Neuronal stem cell (in vitro differentiated cells): ENCODE results near the gene HSP90AB1.

Experiments used
- DNase-seq: peaks from one replicate; pipeline ENCODE4 v3.0.0-alpha.2; 2013; ENCODE audit warnings: low spot score
- H2AFZ ChIP-seq: one replicate; pipeline ENCODE4 v1.6.1; 2013; ENCODE audit warnings: mild to moderate bottlenecking, low read length, inconsistent platforms
- H2AK5ac ChIP-seq: 2 replicates; pipeline ENCODE4 v1.6.1; 2013; ENCODE audit warnings: low read depth, mild to moderate bottlenecking, inconsistent platforms, low read length, moderate library complexity, mixed read lengths
- H2BK120ac ChIP-seq: 2 replicates; pipeline ENCODE4 v1.6.1; 2013; ENCODE audit warnings: low read depth, mild to moderate bottlenecking, inconsistent platforms, low read length, moderate library complexity, mixed read lengths
- H2BK12ac ChIP-seq: one replicate; pipeline ENCODE4 v1.6.1; 2013; ENCODE audit warnings: low read length, inconsistent platforms
- H2BK15ac ChIP-seq: 2 replicates; pipeline ENCODE4 v1.6.1; 2013; ENCODE audit warnings: mild to moderate bottlenecking, low read length, inconsistent platforms, mixed read lengths
- H2BK5ac ChIP-seq: one replicate; pipeline ENCODE4 v1.6.1; 2013; ENCODE audit warnings: inconsistent platforms, mild to moderate bottlenecking, low read length, moderate library complexity
- H3K14ac ChIP-seq: one replicate; pipeline ENCODE4 v1.6.1; 2013; ENCODE audit warnings: low read length, inconsistent platforms
- H3K18ac ChIP-seq: 2 replicates; pipeline ENCODE4 v1.6.1; 2013; ENCODE audit warnings: low read length, inconsistent platforms
- H3K23ac ChIP-seq: 2 replicates; pipeline ENCODE4 v1.6.1; 2013; ENCODE audit warnings: low read depth, mild to moderate bottlenecking, mixed read lengths, low read length, inconsistent platforms; ENCODE audit not compliant: poor library complexity
- H3K27ac ChIP-seq: replicated peaks from 3 replicates; pipeline ENCODE4 v1.5.1; 2013; ENCODE audit warnings: low read length, inconsistent platforms
- H3K27me3 ChIP-seq, 3 experiments: 2 replicates each; pipeline ENCODE4 v1.6.1; 2013; ENCODE audit warnings: low read length in 3 of 3, mild to moderate bottlenecking in 2 of 3, inconsistent platforms in 1 of 3, low read depth in 1 of 3, mixed read lengths in 1 of 3, moderate library complexity in 1 of 3; ENCODE audit not compliant: control insufficient read depth in 3 of 3, insufficient read depth in 3 of 3
- H3K36me3 ChIP-seq, 2 donors: replicated peaks in 1 of 2; 2 replicates each; pipeline ENCODE4 v1.6.1; 2013; ENCODE audit warnings: low read length in 2 of 2; ENCODE audit not compliant: control insufficient read depth in 2 of 2, insufficient read depth in 2 of 2
- H3K4ac ChIP-seq: 2 replicates; pipeline ENCODE4 v1.6.1; 2013; ENCODE audit warnings: inconsistent platforms, mild to moderate bottlenecking, low read length, moderate library complexity
- H3K4me1 ChIP-seq, 2 donors: 1 replicate in 1 of 2; 2 replicates in 1 of 2; pipeline ENCODE4 v1.6.1; 2013; ENCODE audit warnings: low read length in 2 of 2, low read depth in 1 of 2; ENCODE audit not compliant: control insufficient read depth in 2 of 2, insufficient read depth in 1 of 2
- H3K4me2 ChIP-seq: one replicate; pipeline ENCODE4 v1.6.1; 2013; ENCODE audit warnings: mild to moderate bottlenecking, low read length, inconsistent platforms; ENCODE audit not compliant: insufficient read depth, poor library complexity, severe bottlenecking
- H3K4me3 ChIP-seq, 2 donors: 2 replicates each; pipeline ENCODE4 v1.5.1; 2013; ENCODE audit warnings: low read length in 2 of 2, mild to moderate bottlenecking in 2 of 2, inconsistent platforms in 1 of 2, moderate library complexity in 1 of 2
- H3K79me1 ChIP-seq: one replicate; pipeline ENCODE4 v1.6.1; 2013; ENCODE audit warnings: low read depth, mild to moderate bottlenecking, inconsistent platforms, low read length, moderate library complexity
- H3K9ac ChIP-seq: one replicate; pipeline ENCODE4 v1.6.1; 2013; ENCODE audit warnings: mild to moderate bottlenecking, low read depth, low read length, inconsistent platforms; ENCODE audit not compliant: poor library complexity
- H3K9me3 ChIP-seq, 2 donors: replicated peaks in 1 of 2; 2 replicates each; pipeline versions ENCODE3 to v1.6.1; 2013; ENCODE audit warnings: low read length in 2 of 2, mild to moderate bottlenecking in 2 of 2, inconsistent platforms in 1 of 2, low read depth in 1 of 2, mixed read lengths in 1 of 2, moderate library complexity in 1 of 2; ENCODE audit not compliant: control insufficient read depth in 2 of 2, insufficient read depth in 1 of 2
- H4K8ac ChIP-seq: one replicate; pipeline ENCODE4 v1.6.1; 2013; ENCODE audit warnings: low read depth, mild to moderate bottlenecking, inconsistent platforms, low read length, moderate library complexity
- H4K91ac ChIP-seq: one replicate; pipeline ENCODE4 v1.6.1; 2013; ENCODE audit warnings: low read length, low read depth, mild to moderate bottlenecking, inconsistent platforms; ENCODE audit not compliant: poor library complexity
- WGBS, 2 donors: extraction: QIAGEN DNeasy Blood & Tissue Kit; methylation state at CpG; one replicate each; pipeline ENCODE4 v1.1.7; 2013; ENCODE audit warnings: missing lambda C conversion rate in 2 of 2, mixed read lengths in 1 of 2; ENCODE audit not compliant: insufficient read length in 2 of 2, insufficient replicate concordance in 1 of 2; ENCODE audit errors: extremely low coverage in 2 of 2; 5-methylcytosine and 5-hydroxymethylcytosine counted together

Gene HSP90AB1

DNA sequence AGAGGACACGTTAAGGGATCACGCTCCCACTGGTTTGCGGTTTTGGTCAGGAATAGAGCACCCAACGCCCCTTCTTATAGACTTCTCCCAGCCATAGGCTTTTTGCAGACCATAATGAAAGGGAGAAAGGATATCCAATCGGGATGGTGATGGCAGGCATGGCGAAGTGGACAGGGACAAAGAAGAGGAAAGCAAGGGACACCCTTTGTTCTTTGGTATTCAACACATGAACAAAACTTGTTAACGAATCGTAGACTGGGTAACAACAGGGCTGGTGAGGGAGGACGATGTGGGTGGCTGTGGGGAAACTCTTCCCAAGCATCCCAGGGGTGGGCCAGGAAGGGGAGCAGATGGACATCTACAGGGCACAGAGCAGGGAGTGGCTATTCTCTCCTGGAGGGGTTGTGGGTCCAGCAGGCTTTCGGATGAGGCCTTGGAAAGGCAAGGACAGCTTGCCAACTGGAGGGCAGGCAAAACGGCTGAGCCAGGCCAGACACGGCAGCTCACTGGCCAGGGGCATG is 1.4 kb upstream of the HSP90AB1 start:
- no CpG with 5 or more reads among the region's 12 CpGs for WGBS, 2 donors
- Histone ChIP-seq H3K18ac (peak overlapping the region; percentile 96), H3K4me1 (peaks cover 15 to 21% of the 10 kb centered on the region in 2 donors), H4K91ac (no peak overlapping the region), H3K4me3 (peak overlapping the region in 1 of 2 donors; percentile 72), H3K23ac (peak overlapping the region; percentile 6), H2AFZ (peak overlapping the region; percentile 95), H3K14ac (no peak overlapping the region), H3K27me3 (no peaks in the 10 kb centered on the region), H2BK12ac (peak overlapping the region; percentile 95), H3K4me2 (peak overlapping the region; percentile 79), H2AK5ac (peak overlapping the region; percentile 89), H3K36me3 (peaks cover 19 to 26% of the 10 kb centered on the region in 2 donors), H2BK15ac (peak overlapping the region; percentile 64), H3K27ac (peak overlapping the region; percentile 75), H3K9ac (peak overlapping the region; percentile 91), H3K79me1 (peaks cover 3% of the 10 kb centered on the region), H3K4ac (peak overlapping the region; percentile 54), H2BK5ac (peak overlapping the region; percentile 69), H4K8ac (peak overlapping the region; percentile 19), H3K9me3 (no peaks in the 10 kb centered on the region), H2BK120ac (peak overlapping the region; percentile 91)
- DNase-seq = no peak

DNA sequence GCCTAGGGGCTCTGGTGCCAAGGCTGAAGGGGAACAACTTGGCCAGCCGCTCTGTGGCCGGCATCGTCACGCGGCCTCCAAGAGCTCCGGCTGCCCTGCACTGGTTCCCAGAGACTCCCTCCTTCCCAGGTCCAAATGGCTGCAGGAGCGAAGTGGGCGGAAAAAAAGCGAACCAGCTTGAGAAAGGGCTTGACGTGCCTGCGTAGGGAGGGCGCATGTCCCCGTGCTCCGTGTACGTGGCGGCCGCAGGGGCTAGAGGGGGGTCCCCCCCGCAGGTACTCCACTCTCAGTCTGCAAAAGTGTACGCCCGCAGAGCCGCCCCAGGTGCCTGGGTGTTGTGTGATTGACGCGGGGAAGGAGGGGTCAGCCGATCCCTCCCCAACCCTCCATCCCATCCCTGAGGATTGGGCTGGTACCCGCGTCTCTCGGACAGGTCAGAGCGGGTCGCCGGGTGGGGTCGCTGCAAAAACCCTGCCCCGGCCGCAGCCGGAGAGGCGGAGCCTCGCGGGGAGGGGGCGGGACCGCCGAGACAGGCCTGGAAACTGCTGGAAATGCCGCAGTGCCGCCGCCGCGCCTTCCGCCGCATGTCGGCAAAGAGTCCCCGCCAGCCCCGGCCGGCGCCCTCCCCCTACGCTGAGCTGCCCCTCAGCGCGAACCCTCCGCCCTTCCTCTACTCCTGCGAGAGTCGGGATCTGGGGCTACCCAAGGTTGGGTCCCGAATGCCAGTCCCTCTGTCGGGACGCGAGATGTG is 814 bp upstream of the HSP90AB1 start:
- Histone ChIP-seq H3K4me1 (peaks cover 15 to 21% of the 10 kb centered on the region in 2 donors), H3K9me3 (no peaks in the 10 kb centered on the region), H3K18ac (peak overlapping the region; percentile 96), H2AFZ (peak overlapping the region; percentile 95), H3K4ac (peak overlapping the region; percentile 54), H4K91ac (no peak overlapping the region), H2BK15ac (peak overlapping the region; percentile 88), H2BK120ac (peak overlapping the region; percentile 91), H3K4me2 (peak overlapping the region; percentile 79), H2BK12ac (peak overlapping the region; percentile 95), H2BK5ac (peak overlapping the region; percentile 69), H3K27ac (peak overlapping the region; percentile 79), H2AK5ac (peak overlapping the region; percentile 89), H4K8ac (peak overlapping the region; percentile 33), H3K36me3 (peaks cover 24 to 33% of the 10 kb centered on the region in 2 donors), H3K4me3 (peak overlapping the region; percentile 87 to 91), H3K9ac (peak overlapping the region; percentile 91), H3K14ac (no peak overlapping the region), H3K79me1 (peaks cover 3% of the 10 kb centered on the region), H3K27me3 (no peaks in the 10 kb centered on the region), H3K23ac (peak overlapping the region; percentile 90)
- peak; percentile 95 for DNase-seq
- WGBS, 2 donors = no CpG with 5 or more reads among the region's 62 CpGs

DNA sequence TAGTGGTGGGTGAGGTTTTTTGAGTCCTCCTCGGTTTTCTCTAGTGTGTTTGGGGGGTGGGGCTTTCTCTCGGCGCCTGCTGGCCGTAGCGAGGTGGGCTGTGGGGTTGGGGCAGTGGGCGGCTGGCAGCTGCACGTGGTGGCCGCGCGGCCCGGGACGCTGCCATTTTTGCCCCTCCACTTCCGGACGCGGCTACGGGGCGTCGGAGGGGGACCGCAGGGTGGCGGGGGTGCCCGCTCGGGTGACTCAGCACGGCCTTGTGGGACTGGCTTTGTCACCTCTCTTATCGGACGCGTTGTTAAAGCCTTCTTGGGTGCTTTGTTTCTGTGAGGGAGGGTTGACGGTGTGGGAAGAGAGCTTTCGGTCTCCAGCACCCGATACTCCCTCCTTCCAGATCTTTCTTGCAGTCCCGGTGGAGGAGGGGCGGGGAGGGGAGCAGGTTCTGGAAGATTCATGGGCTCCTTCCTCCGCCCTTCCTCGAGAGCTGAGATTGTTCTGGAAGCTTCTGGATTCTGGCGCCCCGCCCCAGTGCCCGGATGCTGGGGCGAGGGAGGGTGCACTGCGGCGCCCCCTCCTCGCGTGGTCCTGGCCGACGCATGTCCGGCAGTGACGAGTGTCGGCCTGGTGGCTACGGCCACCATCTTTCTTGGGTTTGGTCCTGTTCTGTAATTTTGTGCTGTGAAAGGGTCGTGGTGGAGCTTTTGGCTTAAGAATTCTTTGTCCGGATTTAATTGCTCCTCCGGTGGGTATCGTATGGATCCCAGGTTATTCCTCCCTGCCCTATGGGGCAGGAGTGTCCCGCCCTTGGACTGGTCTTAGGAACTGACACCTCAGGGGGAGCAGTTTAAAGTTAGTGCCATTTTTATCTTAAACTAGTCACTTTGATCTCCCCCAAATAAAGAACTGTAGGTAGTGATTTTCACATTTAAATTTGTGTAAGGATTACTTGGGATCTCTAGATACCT is 719 bp downstream of the HSP90AB1 start:
- Histone ChIP-seq H2AK5ac (peak overlapping the region; percentile 9), H3K9ac (peak overlapping the region; percentile 79), H3K4me2 (peak overlapping the region; percentile 79), H3K18ac (peak overlapping the region; percentile 20), H3K36me3 (peaks cover 32 to 48% of the 10 kb centered on the region in 2 donors), H2BK120ac (no peak overlapping the region), H3K9me3 (no peaks in the 10 kb centered on the region), H3K27me3 (no peaks in the 10 kb centered on the region), H2AFZ (peak overlapping the region; percentile 2), H4K8ac (no peak overlapping the region), H3K4ac (peak overlapping the region; percentile 17), H2BK15ac (no peak overlapping the region), H3K27ac (peak overlapping the region; percentile 52), H3K23ac (peak overlapping the region; percentile 99), H2BK12ac (no peak overlapping the region), H3K14ac (peak overlapping the region; percentile 5), H2BK5ac (peak overlapping the region; percentile 67), H3K4me3 (peak overlapping the region; percentile 87 to 91), H3K79me1 (peaks cover 3% of the 10 kb centered on the region), H3K4me1 (peaks cover 15 to 21% of the 10 kb centered on the region in 2 donors), H4K91ac (no peak overlapping the region)
- no peak for DNase-seq
- WGBS, 2 donors = no CpG with 5 or more reads among the region's 52 CpGs
